ENCODE results near the gene CHGA. TPM values are rescaled to one million over a fixed set of nuclear protein-coding genes. Genes with fewer than 3 reads are reported as not detected.

Gene CHGA
- total RNA-seq, 2 experiments from 2014 or later = not detected

GRCh38 chr14:92944976-92945375 lies 22.0 kb downstream of the CHGA start:
- H3K27ac Mint-ChIP-seq = no peak overlapping the region
- peaks cover 2% of the 10 kb centered on the region for H3K36me3 Mint-ChIP-seq
- H3K4me3 Mint-ChIP-seq = no peak overlapping the region
- no peaks in the 10 kb centered on the region for H3K4me1 Mint-ChIP-seq (ENCODE audit: low read depth)
- DNase-seq = no peak
- no peaks in the 10 kb centered on the region for H3K9me3 Mint-ChIP-seq
- CTCF ChIA-PET = no interaction called here
- POLR2A ChIA-PET = no interaction called here
- intact Hi-C loops (cut with micrococcal nuclease) = no loop called here
- no peaks in the 10 kb centered on the region for H3K27me3 Mint-ChIP-seq

GRCh38 chr14:92945544-92945943 lies 22.6 kb downstream of the CHGA start:
- no peaks in the 10 kb centered on the region for H3K9me3 Mint-ChIP-seq
- H3K4me1 Mint-ChIP-seq (ENCODE audit: low read depth) = no peaks in the 10 kb centered on the region
- peaks cover 2% of the 10 kb centered on the region for H3K36me3 Mint-ChIP-seq
- no peak overlapping the region for H3K4me3 Mint-ChIP-seq
- DNase-seq = no peak
- POLR2A ChIA-PET = no interaction called here
- no peak overlapping the region for H3K27ac Mint-ChIP-seq
- CTCF ChIA-PET = no interaction called here
- no peaks in the 10 kb centered on the region for H3K27me3 Mint-ChIP-seq
- intact Hi-C loops (cut with micrococcal nuclease) = no loop called here

GRCh38 chr14:92945959-92946846 lies 23.3 kb downstream of the CHGA start:
- H3K9me3 Mint-ChIP-seq = no peaks in the 10 kb centered on the region
- no peaks in the 10 kb centered on the region for H3K4me1 Mint-ChIP-seq (ENCODE audit: low read depth)
- intact Hi-C loops (cut with micrococcal nuclease) = no loop called here
- H3K4me3 Mint-ChIP-seq = no peak overlapping the region
- H3K27ac Mint-ChIP-seq = no peak overlapping the region
- ChIA-PET POLR2A (no interaction called here), CTCF (no interaction called here)
- peaks cover 4% of the 10 kb centered on the region for H3K36me3 Mint-ChIP-seq
- no peaks in the 10 kb centered on the region for H3K27me3 Mint-ChIP-seq
- no peak for DNase-seq

GRCh38 chr14:92946847-92947545 lies 24.0 kb downstream of the CHGA start:
- POLR2A ChIA-PET = no interaction called here
- H3K4me3 Mint-ChIP-seq = no peak overlapping the region
- intact Hi-C loops (cut with micrococcal nuclease) = no loop called here
- DNase-seq = no peak
- H3K4me1 Mint-ChIP-seq (ENCODE audit: low read depth) = peaks cover 2% of the 10 kb centered on the region
- H3K27me3 Mint-ChIP-seq = no peaks in the 10 kb centered on the region
- H3K36me3 Mint-ChIP-seq = peaks cover 6% of the 10 kb centered on the region
- CTCF ChIA-PET = interaction anchor here (1.3 kb wide), 1 partner anchor 166 kb away, joined by 4 read pairs; no protein-coding TSS in a partner anchor
- no peak overlapping the region for H3K27ac Mint-ChIP-seq
- H3K9me3 Mint-ChIP-seq = no peaks in the 10 kb centered on the region

- Mint-ChIP-seq H3K36me3 (peaks cover 6% of the 10 kb centered on the region), H3K4me1 (ENCODE audit: low read depth) (peaks cover 4% of the 10 kb centered on the region), H3K27ac (no peak overlapping the region), H3K27me3 (no peaks in the 10 kb centered on the region), H3K4me3 (no peak overlapping the region), H3K9me3 (no peaks in the 10 kb centered on the region)
- POLR2A ChIA-PET = no interaction called here
- CTCF ChIA-PET = interaction anchor here (1.1 to 1.3 kb wide), 3 partner anchors 165 to 191 kb away, joined by 3 to 4 read pairs (median 4); no protein-coding TSS in a partner anchor
- DNase-seq = no peak
- intact Hi-C loops (cut with micrococcal nuclease) = no loop called here
These were observed 25.7 kb downstream of the CHGA start for GRCh38 chr14:92948647-92949046.

GRCh38 chr14:92949496-92950192 lies 26.7 kb downstream of the CHGA start:
- H3K4me1 Mint-ChIP-seq (ENCODE audit: low read depth) = peaks cover 4% of the 10 kb centered on the region
- DNase-seq = no peak
- H3K27ac Mint-ChIP-seq = no peak overlapping the region
- ChIA-PET CTCF (interaction anchor here (0.6 to 1.3 kb wide), 4 partner anchors 182 to 193 kb away, joined by 3 read pairs; no protein-coding TSS in a partner anchor), POLR2A (no interaction called here)
- intact Hi-C loops (cut with micrococcal nuclease) = loop anchor here (5.0 kb wide), 1 partner anchor 163 kb away; no protein-coding TSS in a partner anchor
- peaks cover 6% of the 10 kb centered on the region for H3K36me3 Mint-ChIP-seq
- H3K9me3 Mint-ChIP-seq = no peaks in the 10 kb centered on the region
- no peaks in the 10 kb centered on the region for H3K27me3 Mint-ChIP-seq
- no peak overlapping the region for H3K4me3 Mint-ChIP-seq

- ChIA-PET POLR2A (no interaction called here), CTCF (interaction anchor here (0.6 to 1.3 kb wide), 3 partner anchors 182 to 192 kb away, joined by 3 read pairs; no protein-coding TSS in a partner anchor)
- no peaks in the 10 kb centered on the region for H3K27me3 Mint-ChIP-seq
- peaks cover 4% of the 10 kb centered on the region for H3K4me1 Mint-ChIP-seq (ENCODE audit: low read depth)
- H3K27ac Mint-ChIP-seq = no peak overlapping the region
- intact Hi-C loops (cut with micrococcal nuclease) = loop anchor here (5.0 kb wide), 1 partner anchor 162 kb away; no protein-coding TSS in a partner anchor
- H3K36me3 Mint-ChIP-seq = peaks cover 6% of the 10 kb centered on the region
- no peak for DNase-seq
- no peaks in the 10 kb centered on the region for H3K9me3 Mint-ChIP-seq
- H3K4me3 Mint-ChIP-seq = no peak overlapping the region
These were observed 27.2 kb downstream of the CHGA start for GRCh38 chr14:92950193-92950540.

- Mint-ChIP-seq H3K27me3 (no peaks in the 10 kb centered on the region), H3K4me1 (ENCODE audit: low read depth) (peaks cover 4% of the 10 kb centered on the region), H3K9me3 (no peaks in the 10 kb centered on the region), H3K27ac (no peak overlapping the region), H3K4me3 (no peak overlapping the region), H3K36me3 (peaks cover 6% of the 10 kb centered on the region)
- ChIA-PET POLR2A (no interaction called here), CTCF (interaction anchor here (1.0 to 1.3 kb wide), 2 partner anchors 181 to 187 kb away, joined by 3 read pairs; no protein-coding TSS in a partner anchor)
- no peak for DNase-seq
- intact Hi-C loops (cut with micrococcal nuclease) = loop anchor here (5.0 kb wide), 1 partner anchor 162 kb away; no protein-coding TSS in a partner anchor
These were observed 27.8 kb downstream of the CHGA start for GRCh38 chr14:92950773-92951172.

GRCh38 chr14:92951261-92951660 lies 28.3 kb downstream of the CHGA start:
- Mint-ChIP-seq H3K27me3 (no peaks in the 10 kb centered on the region), H3K4me3 (no peak overlapping the region), H3K27ac (no peak overlapping the region), H3K4me1 (ENCODE audit: low read depth) (peaks cover 4% of the 10 kb centered on the region), H3K36me3 (peaks cover 6% of the 10 kb centered on the region), H3K9me3 (no peaks in the 10 kb centered on the region)
- POLR2A ChIA-PET = interaction anchor here (1.1 kb wide), 1 partner anchor 187 kb away, joined by 3 read pairs; no protein-coding TSS in a partner anchor
- DNase-seq = no peak
- intact Hi-C loops (cut with micrococcal nuclease) = loop anchor here (5.0 kb wide), 1 partner anchor 161 kb away; no protein-coding TSS in a partner anchor
- CTCF ChIA-PET = interaction anchor here (0.6 to 2.3 kb wide), 16 partner anchors 12 to 268 kb away, joined by 3 to 18 read pairs (median 6); no protein-coding TSS in a partner anchor

- POLR2A ChIA-PET = interaction anchor here (1.1 kb wide), 1 partner anchor 186 kb away, joined by 3 read pairs; no protein-coding TSS in a partner anchor
- CTCF ChIA-PET = interaction anchor here (0.6 to 2.3 kb wide), 24 partner anchors 12 to 267 kb away, joined by 3 to 18 read pairs (median 4); partner anchors contain the start of genes GON7, ITPK1 and UBR7
- DNase-seq = peak; percentile 88
- H3K36me3 Mint-ChIP-seq = peaks cover 6% of the 10 kb centered on the region
- H3K27me3 Mint-ChIP-seq = no peaks in the 10 kb centered on the region
- peaks cover 4% of the 10 kb centered on the region for H3K4me1 Mint-ChIP-seq (ENCODE audit: low read depth)
- no peaks in the 10 kb centered on the region for H3K9me3 Mint-ChIP-seq
- no peak overlapping the region for H3K27ac Mint-ChIP-seq
- intact Hi-C loops (cut with micrococcal nuclease) = loop anchor here (1.0 to 5.0 kb wide), 2 partner anchors 160 to 187 kb away; no protein-coding TSS in a partner anchor
- H3K4me3 Mint-ChIP-seq = no peak overlapping the region
These were observed 29.0 kb downstream of the CHGA start for GRCh38 chr14:92951912-92952471.

Measured in activated CD4-positive, alpha-beta memory T cell treated with anti-CD3 and anti-CD28 coated beads for 36 hours (primary cell).